GM12892 (cell line): Measurements from ENCODE around the gene ARFGAP2.

Source experiments
- POLR2A ChIP-seq: IDR thresholded peaks from 2 replicates; pipeline ENCODE4 v1.6.1; 2011; ENCODE audit warnings: low read depth, low read length, control low read depth
- POLR2AphosphoS5 ChIP-seq: IDR thresholded peaks from 2 replicates; pipeline ENCODE4 v1.6.1; 2011; ENCODE audit warnings: low read depth, low read length, control low read depth
- TAF1 ChIP-seq: IDR thresholded peaks from 2 replicates; pipeline ENCODE4 v1.6.1; 2011; ENCODE audit warnings: low read depth, mild to moderate bottlenecking, control low read depth, low read length, borderline replicate concordance

DNA sequence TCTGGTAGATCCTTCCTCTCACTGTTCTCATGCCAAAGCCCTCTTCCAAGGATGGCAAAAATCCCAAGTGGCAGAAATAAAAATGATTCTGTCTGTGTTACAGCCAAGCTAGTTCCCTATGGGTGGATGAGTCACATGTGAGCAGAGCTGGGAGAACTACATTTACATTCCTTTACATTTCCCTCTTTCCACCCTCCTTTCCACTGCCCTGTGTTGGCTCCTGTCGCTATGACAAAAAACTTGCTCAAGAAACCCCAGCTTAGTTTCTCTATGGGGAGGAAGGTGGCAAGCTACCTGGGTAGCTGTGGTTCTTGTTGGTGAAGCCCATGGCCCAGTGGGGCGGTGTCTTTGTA, 27.9 kb upstream of the ARFGAP2 start:
- TF ChIP-seq POLR2A = no peak
- TF ChIP-seq POLR2AphosphoS5 = no peak
- no peak for TF ChIP-seq TAF1
